SK-N-SH (cell line): Measurements from ENCODE around the gene WDR53. TPM values are rescaled to one million over a fixed set of nuclear protein-coding genes. Genes with fewer than 3 reads are reported as not detected.
A peak's percentile ranks its signal among the peaks of the same experiment; 100 is the strongest.

Source experiments
- CTCF ChIA-PET: fragments of 300-600, 350-600 bp; formaldehyde crosslinking; extraction: SDS; loops from one replicate; lab custom pipeline; 2021; lab: Yijun Ruan, JAX
- POLR2A ChIA-PET: fragments of 350-600 bp; sonication (Branson Sonifier 250); formaldehyde crosslinking; extraction: SDS; loops from one replicate; lab custom pipeline; 2020; ENCODE audit warnings: antibody characterized with exemption, inconsistent platforms; lab: Yijun Ruan, JAX
- DNase-seq: peaks from one replicate; pipeline ENCODE4 v3.0.0; 2012
- H2AFZ ChIP-seq: fragments of 200-600 bp; sonication (generic); 2 replicates; pipeline ENCODE4 v1.8.1; 2016; ENCODE audit warnings: antibody characterized with exemption, mild to moderate bottlenecking, low read depth
- H3F3A ChIP-seq: fragments of 200-600 bp; sonication (generic); replicated peaks from 2 replicates; pipeline ENCODE3; 2016; ENCODE audit warnings: antibody characterized with exemption, mild to moderate bottlenecking; ENCODE audit not compliant: insufficient read depth
- H3K27ac ChIP-seq, 2 experiments: fragments of 200-500 bp in 1 of 2; fragments of 200-600 bp in 1 of 2; sonication (Bioruptor generic) in 1 of 2; sonication (generic), shearing (Covaris generic) in 1 of 2; 2 replicates each; pipeline versions ENCODE4 v1.5.1 to v1.6.1; 2014 to 2016; ENCODE audit warnings: low read depth in 2 of 2, inconsistent platforms in 1 of 2, low read length in 1 of 2, mild to moderate bottlenecking in 1 of 2, mixed read lengths in 1 of 2
- H3K27me3 ChIP-seq: fragments of 200-600 bp; sonication (generic), shearing (Covaris generic); 2 replicates; pipeline ENCODE4 v1.6.1; 2016; ENCODE audit warnings: mixed run types; ENCODE audit not compliant: insufficient read depth
- H3K36me3 ChIP-seq, 2 experiments: fragments of 200-500 bp in 1 of 2; fragments of 200-600 bp in 1 of 2; sonication (Bioruptor generic) in 1 of 2; sonication (generic) in 1 of 2; replicated peaks in 1 of 2; 2 replicates each; pipeline versions ENCODE3 to v1.5.1; 2014 to 2016; ENCODE audit warnings: low read length in 1 of 2, mild to moderate bottlenecking in 1 of 2; ENCODE audit not compliant: insufficient read depth in 2 of 2, control insufficient read depth in 1 of 2
- H3K4me1 ChIP-seq, 2 experiments: fragments of 200-500 bp in 1 of 2; fragments of 200-600 bp in 1 of 2; sonication (Bioruptor generic) in 1 of 2; sonication (generic), shearing (Covaris generic) in 1 of 2; 2 replicates each; pipeline versions ENCODE4 v1.5.1 to v1.6.1; 2014 to 2016; ENCODE audit warnings: low read depth in 1 of 2, low read length in 1 of 2, mixed run types in 1 of 2; ENCODE audit not compliant: insufficient read depth in 2 of 2, control insufficient read depth in 1 of 2
- H3K4me2 ChIP-seq: fragments of 200-600 bp; sonication (generic), shearing (Covaris generic); 2 replicates; pipeline ENCODE4 v1.6.1; 2017; ENCODE audit warnings: mixed run types
- H3K4me3 ChIP-seq, 2 experiments: fragments of 200-500 bp in 1 of 2; fragments of 200-600 bp in 1 of 2; sonication (Bioruptor generic) in 1 of 2; sonication (generic), shearing (Covaris generic) in 1 of 2; 2 replicates each; pipeline versions ENCODE4 v1.5.1 to v1.8.1; 2014 to 2016; ENCODE audit warnings: low read depth in 2 of 2, inconsistent platforms in 1 of 2, low read length in 1 of 2, mild to moderate bottlenecking in 1 of 2, mixed read lengths in 1 of 2, moderate library complexity in 1 of 2
- H3K79me2 ChIP-seq: fragments of 200-600 bp; sonication (generic); 2 replicates; pipeline ENCODE4 v1.8.1; 2017; ENCODE audit warnings: mild to moderate bottlenecking; ENCODE audit not compliant: insufficient read depth
- H3K9ac ChIP-seq: fragments of 200-600 bp; sonication (generic); 2 replicates; pipeline ENCODE4 v1.6.1; 2017; ENCODE audit warnings: mixed run types
- H3K9me2 ChIP-seq: fragments of 200-600 bp; sonication (generic); 2 replicates; pipeline ENCODE4 v1.6.1; 2017; ENCODE audit warnings: mixed run types
- H3K9me3 ChIP-seq: fragments of 200-600 bp; sonication (generic); 2 replicates; pipeline ENCODE4 v1.6.1; 2017; ENCODE audit warnings: mixed run types, mild to moderate bottlenecking, moderate library complexity
- H4K20me1 ChIP-seq: fragments of 200-600 bp; sonication (generic); 2 replicates; pipeline ENCODE4 v1.6.1; 2017; ENCODE audit warnings: mild to moderate bottlenecking, mixed run types; ENCODE audit not compliant: insufficient read depth
- FOSL2 ChIP-seq: IDR thresholded peaks from 2 replicates; pipeline ENCODE4 v1.4.0; 2012; ENCODE audit warnings: low read depth, mild to moderate bottlenecking, moderate library complexity, borderline replicate concordance
- JUND ChIP-seq: IDR thresholded peaks from 2 replicates; pipeline ENCODE4 v1.4.0; 2012
- MEF2A ChIP-seq: IDR thresholded peaks from 2 replicates; pipeline ENCODE4 v1.4.0; 2012; ENCODE audit warnings: low read depth, borderline replicate concordance
- NRF1 ChIP-seq: IDR thresholded peaks from 2 replicates; pipeline ENCODE4 v1.6.1; 2012; ENCODE audit warnings: low read depth, mild to moderate bottlenecking, low read length
- RAD21 ChIP-seq: IDR thresholded peaks from 2 replicates; pipeline ENCODE4 v1.6.1; 2012; ENCODE audit warnings: mild to moderate bottlenecking, low read length
- RFX5 ChIP-seq: IDR thresholded peaks from 2 replicates; pipeline ENCODE4 v1.6.1; 2012; ENCODE audit warnings: mild to moderate bottlenecking, improper control_type of control experiment, low read length
- SMC3 ChIP-seq: IDR thresholded peaks from 2 replicates; pipeline ENCODE4 v1.6.1; 2012; ENCODE audit warnings: low read depth, low read length, improper control_type of control experiment
- TCF12 ChIP-seq: IDR thresholded peaks from 2 replicates; pipeline ENCODE4 v1.4.0; 2012
- TEAD4 ChIP-seq: IDR thresholded peaks from 2 replicates; pipeline ENCODE4 v1.4.0; 2012; ENCODE audit warnings: mild to moderate bottlenecking, borderline replicate concordance; ENCODE audit not compliant: insufficient read depth
- YY1 ChIP-seq: IDR thresholded peaks from 2 replicates; pipeline ENCODE4 v1.4.0; 2012; ENCODE audit warnings: low read depth, mild to moderate bottlenecking
- WGBS: methylation state at CpG from one replicate; pipeline ENCODE4 v1.1.6; 2017; ENCODE audit warnings: low lambda C conversion rate; 5-methylcytosine and 5-hydroxymethylcytosine counted together
- polyA plus RNA-seq, 3 experiments: library from polyadenylated mRNA; depleted of rRNA; stranded (reverse); fragments of >200 nt; gene quantifications; 2 replicates each; pipeline ENCODE4 v1.2.3, GENCODE V29; 2012
- TF ChIP-seq, protein P1 (sequence below): IDR thresholded peaks from 2 replicates; pipeline ENCODE4 v1.4.0; 2012; ENCODE audit warnings: low read depth
- TF ChIP-seq, protein P2 (sequence below): IDR thresholded peaks from 2 replicates; pipeline ENCODE4; 2012
- TF ChIP-seq, protein P3 (sequence below): fragments of 200-600 bp; sonication (generic); IDR thresholded peaks from 2 replicates; pipeline ENCODE4 v1.6.1; 2017; ENCODE audit warnings: antibody characterized with exemption, mild to moderate bottlenecking, moderate library complexity
- TF ChIP-seq, protein P4 (sequence below): IDR thresholded peaks from 2 replicates; pipeline ENCODE4 v1.6.1; 2012; ENCODE audit warnings: mild to moderate bottlenecking, low read depth, low read length, moderate library complexity
- TF ChIP-seq, protein P5 (sequence below): IDR thresholded peaks from 2 replicates; pipeline ENCODE4 v1.4.0; 2012; ENCODE audit warnings: low read depth, borderline replicate concordance

The WDR53 gene
- polyA plus RNA-seq, 1 of the 3 experiments (the other 2 are of a cell fraction): 7.0 TPM

DNA sequence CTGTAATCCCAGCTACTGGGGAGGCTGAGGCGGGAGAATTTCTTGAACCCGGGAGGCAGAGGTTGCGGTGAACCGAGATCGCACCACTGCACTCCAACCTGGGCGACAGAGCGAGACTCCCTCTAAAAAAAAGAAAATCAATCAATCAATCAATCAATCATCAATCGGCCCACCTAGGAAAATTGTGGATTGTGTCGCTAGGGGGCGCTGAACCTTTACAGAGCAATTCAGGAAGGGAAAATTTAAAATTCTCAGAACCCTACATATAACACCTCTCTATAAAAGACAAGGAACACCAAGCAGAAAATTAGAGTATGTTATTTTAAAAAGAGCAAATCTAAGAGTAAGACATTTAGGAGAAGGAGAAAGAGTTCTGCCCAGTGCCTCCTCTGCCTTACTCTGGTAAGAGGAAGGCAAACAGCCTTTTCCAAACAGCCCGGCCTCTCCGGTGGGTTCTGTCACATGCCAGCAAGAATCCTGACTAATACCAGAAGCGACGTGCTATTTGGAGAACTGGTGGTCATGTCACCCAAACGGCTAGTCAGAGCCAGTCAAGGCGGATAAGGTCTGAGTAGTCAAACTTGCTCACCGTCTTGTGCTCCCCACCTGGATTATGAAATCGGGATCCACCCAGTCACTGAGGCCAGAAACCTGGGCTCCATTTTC, 30.9 kb downstream of the WDR53 start:
- Histone ChIP-seq H3K27ac (no peak overlapping the region), H3K9me2 (no peaks in the 10 kb centered on the region), H4K20me1 (no peaks in the 10 kb centered on the region), H3K27me3 (no peaks in the 10 kb centered on the region), H3K79me2 (no peaks in the 10 kb centered on the region)
- ChIA-PET CTCF (interaction anchor here (0.6 to 2.8 kb wide), 11 partner anchors 8 to 432 kb away, joined by 3 to 12 read pairs (median 3); no protein-coding TSS in a partner anchor), POLR2A (no interaction called here)
- 33% methylated on average over 18 of the region's 18 CpGs for WGBS
- TF ChIP-seq JUND (no peak), MEF2A (no peak), RAD21 (peak; percentile 61), FOSL2 (no peak), TCF12 (no peak), TEAD4 (no peak), YY1 (no peak), RFX5 (no peak), SMC3 (no peak), NRF1 (no peak)
- TF ChIP-seq, protein P1, sequence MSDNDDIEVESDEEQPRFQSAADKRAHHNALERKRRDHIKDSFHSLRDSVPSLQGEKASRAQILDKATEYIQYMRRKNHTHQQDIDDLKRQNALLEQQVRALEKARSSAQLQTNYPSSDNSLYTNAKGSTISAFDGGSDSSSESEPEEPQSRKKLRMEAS: no peak
- TF ChIP-seq, protein P2, sequence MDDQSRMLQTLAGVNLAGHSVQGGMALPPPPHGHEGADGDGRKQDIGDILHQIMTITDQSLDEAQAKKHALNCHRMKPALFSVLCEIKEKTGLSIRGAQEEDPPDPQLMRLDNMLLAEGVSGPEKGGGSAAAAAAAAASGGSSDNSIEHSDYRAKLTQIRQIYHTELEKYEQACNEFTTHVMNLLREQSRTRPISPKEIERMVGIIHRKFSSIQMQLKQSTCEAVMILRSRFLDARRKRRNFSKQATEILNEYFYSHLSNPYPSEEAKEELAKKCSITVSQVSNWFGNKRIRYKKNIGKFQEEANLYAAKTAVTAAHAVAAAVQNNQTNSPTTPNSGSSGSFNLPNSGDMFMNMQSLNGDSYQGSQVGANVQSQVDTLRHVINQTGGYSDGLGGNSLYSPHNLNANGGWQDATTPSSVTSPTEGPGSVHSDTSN: peak; percentile 65
- TF ChIP-seq, protein P3, sequence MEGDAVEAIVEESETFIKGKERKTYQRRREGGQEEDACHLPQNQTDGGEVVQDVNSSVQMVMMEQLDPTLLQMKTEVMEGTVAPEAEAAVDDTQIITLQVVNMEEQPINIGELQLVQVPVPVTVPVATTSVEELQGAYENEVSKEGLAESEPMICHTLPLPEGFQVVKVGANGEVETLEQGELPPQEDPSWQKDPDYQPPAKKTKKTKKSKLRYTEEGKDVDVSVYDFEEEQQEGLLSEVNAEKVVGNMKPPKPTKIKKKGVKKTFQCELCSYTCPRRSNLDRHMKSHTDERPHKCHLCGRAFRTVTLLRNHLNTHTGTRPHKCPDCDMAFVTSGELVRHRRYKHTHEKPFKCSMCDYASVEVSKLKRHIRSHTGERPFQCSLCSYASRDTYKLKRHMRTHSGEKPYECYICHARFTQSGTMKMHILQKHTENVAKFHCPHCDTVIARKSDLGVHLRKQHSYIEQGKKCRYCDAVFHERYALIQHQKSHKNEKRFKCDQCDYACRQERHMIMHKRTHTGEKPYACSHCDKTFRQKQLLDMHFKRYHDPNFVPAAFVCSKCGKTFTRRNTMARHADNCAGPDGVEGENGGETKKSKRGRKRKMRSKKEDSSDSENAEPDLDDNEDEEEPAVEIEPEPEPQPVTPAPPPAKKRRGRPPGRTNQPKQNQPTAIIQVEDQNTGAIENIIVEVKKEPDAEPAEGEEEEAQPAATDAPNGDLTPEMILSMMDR: peak; percentile 78
- TF ChIP-seq, protein P4, sequence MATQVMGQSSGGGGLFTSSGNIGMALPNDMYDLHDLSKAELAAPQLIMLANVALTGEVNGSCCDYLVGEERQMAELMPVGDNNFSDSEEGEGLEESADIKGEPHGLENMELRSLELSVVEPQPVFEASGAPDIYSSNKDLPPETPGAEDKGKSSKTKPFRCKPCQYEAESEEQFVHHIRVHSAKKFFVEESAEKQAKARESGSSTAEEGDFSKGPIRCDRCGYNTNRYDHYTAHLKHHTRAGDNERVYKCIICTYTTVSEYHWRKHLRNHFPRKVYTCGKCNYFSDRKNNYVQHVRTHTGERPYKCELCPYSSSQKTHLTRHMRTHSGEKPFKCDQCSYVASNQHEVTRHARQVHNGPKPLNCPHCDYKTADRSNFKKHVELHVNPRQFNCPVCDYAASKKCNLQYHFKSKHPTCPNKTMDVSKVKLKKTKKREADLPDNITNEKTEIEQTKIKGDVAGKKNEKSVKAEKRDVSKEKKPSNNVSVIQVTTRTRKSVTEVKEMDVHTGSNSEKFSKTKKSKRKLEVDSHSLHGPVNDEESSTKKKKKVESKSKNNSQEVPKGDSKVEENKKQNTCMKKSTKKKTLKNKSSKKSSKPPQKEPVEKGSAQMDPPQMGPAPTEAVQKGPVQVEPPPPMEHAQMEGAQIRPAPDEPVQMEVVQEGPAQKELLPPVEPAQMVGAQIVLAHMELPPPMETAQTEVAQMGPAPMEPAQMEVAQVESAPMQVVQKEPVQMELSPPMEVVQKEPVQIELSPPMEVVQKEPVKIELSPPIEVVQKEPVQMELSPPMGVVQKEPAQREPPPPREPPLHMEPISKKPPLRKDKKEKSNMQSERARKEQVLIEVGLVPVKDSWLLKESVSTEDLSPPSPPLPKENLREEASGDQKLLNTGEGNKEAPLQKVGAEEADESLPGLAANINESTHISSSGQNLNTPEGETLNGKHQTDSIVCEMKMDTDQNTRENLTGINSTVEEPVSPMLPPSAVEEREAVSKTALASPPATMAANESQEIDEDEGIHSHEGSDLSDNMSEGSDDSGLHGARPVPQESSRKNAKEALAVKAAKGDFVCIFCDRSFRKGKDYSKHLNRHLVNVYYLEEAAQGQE: no peak
- TF ChIP-seq, protein P5, sequence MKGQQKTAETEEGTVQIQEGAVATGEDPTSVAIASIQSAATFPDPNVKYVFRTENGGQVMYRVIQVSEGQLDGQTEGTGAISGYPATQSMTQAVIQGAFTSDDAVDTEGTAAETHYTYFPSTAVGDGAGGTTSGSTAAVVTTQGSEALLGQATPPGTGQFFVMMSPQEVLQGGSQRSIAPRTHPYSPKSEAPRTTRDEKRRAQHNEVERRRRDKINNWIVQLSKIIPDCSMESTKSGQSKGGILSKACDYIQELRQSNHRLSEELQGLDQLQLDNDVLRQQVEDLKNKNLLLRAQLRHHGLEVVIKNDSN: no peak
- TF ChIP-seq, all 33 proteins: peak for 3
- Histone ChIP-seq H3K9me3 (no peaks in the 10 kb centered on the region), H3K4me1 (no peaks in the 10 kb centered on the region), H2AFZ (no peak overlapping the region), H3K4me3 (no peak overlapping the region; a peak in 1 of 4 replicates), H3K4me2 (no peak overlapping the region), H3K9ac (no peak overlapping the region), H3K36me3 (no peaks in the 10 kb centered on the region), H3F3A (peaks cover 6% of the 10 kb centered on the region)
- DNase-seq: peak; percentile 56
